Adrenal gland (tissue), 5 donors: Measurements from ENCODE around the gene TTLL11.

Experiments
- POLR2A ChIP-seq, 2 donors: fragments of 450-650 bp; IDR thresholded peaks; one replicate each; pipeline ENCODE4 v1.6.1; 2017; ENCODE audit warnings: antibody characterized with exemption in 2 of 2, mild to moderate bottlenecking in 2 of 2, moderate library complexity in 1 of 2
- TF ChIP-seq, protein P1 (sequence below), 6 experiments: fragments of 450-650 bp in 4 of 6; fragments of 200-600 bp in 2 of 6; sonication (generic) in 1 of 6; IDR thresholded peaks; 1 replicate in 5 of 6; 2 replicates in 1 of 6; pipeline versions ENCODE4 v1.5.1 to v1.8.0; 2016 to 2021; ENCODE audit warnings: antibody characterized with exemption in 6 of 6, mild to moderate bottlenecking in 2 of 6, moderate library complexity in 1 of 6
- donor health status: DM: no; HTN: no; CAD: no.

DNA sequence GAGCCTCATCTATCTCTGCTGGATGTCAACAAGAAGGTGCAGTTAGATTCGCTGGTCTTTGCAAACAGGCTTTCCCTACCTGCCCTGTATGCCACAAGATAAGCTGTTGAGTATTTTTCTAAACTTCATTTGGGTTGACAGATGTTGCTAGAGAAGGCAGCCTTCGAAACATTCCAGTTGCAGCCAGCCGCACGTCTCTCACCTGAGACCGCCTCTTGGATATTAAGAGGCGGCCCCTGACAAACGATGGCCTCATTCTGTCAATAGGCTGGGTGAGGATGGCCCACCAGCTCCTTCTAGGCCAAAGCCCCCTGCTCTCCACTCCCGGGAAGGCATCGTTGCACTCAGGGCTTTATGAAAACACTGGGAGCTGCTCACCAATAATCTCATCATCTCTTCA is 260.0 kb downstream of the TTLL11 start:
- TF ChIP-seq, protein P1, sequence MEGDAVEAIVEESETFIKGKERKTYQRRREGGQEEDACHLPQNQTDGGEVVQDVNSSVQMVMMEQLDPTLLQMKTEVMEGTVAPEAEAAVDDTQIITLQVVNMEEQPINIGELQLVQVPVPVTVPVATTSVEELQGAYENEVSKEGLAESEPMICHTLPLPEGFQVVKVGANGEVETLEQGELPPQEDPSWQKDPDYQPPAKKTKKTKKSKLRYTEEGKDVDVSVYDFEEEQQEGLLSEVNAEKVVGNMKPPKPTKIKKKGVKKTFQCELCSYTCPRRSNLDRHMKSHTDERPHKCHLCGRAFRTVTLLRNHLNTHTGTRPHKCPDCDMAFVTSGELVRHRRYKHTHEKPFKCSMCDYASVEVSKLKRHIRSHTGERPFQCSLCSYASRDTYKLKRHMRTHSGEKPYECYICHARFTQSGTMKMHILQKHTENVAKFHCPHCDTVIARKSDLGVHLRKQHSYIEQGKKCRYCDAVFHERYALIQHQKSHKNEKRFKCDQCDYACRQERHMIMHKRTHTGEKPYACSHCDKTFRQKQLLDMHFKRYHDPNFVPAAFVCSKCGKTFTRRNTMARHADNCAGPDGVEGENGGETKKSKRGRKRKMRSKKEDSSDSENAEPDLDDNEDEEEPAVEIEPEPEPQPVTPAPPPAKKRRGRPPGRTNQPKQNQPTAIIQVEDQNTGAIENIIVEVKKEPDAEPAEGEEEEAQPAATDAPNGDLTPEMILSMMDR (IDR thresholded peaks at IDR 0.05): no peak
- no peak for TF ChIP-seq POLR2A (IDR thresholded peaks at IDR 0.05)
